GM19023 (cell line): Measurements from ENCODE around the gene CD2BP2.

Source experiments
- ATAC-seq: cut with Tn5 transposase; IDR thresholded peaks from one replicate; pipeline ENCODE4 v1.9.1; 2021; ENCODE audit warnings: mild to moderate bottlenecking, moderate library complexity; ENCODE audit not compliant: unreplicated experiment

The CD2BP2 gene

GRCh38 chr16:30379158-30379783, 24.2 kb upstream of the CD2BP2 start:
- no peak for ATAC-seq

GRCh38 chr16:30378236-30379157, 23.4 kb upstream of the CD2BP2 start:
- ATAC-seq, result peak; percentile 82

DNA sequence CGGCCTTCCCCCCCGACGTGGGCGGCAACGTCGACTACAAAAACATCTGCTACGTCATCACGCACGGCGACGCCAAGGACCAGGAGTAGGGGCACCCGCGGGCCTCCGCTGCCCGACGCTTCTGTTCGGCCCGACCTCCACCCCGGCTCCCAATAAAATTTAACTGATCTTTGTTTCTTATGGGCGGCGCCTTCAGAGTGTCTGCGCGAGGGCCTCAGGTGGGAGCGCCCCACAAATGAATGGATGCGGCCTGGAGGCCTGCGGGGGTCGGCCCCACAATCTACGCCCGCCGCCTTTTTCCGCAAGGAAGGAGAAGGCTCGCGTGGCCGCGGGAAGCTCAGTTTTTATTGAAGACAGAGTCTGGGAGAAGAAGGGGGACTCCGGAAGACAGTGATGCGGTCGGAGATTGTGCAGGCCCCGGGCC, 22.7 kb upstream of the CD2BP2 start:
- ATAC-seq, result peak; percentile 43

GRCh38 chr16:30377050-30377811, 22.1 kb upstream of the CD2BP2 start:
- no peak for ATAC-seq

- ATAC-seq, result no peak
Measured at GRCh38 chr16:30376461-30376902, 21.4 kb upstream of the CD2BP2 start.

GRCh38 chr16:30375864-30376263, 20.8 kb upstream of the CD2BP2 start:
- ATAC-seq, result no peak

DNA sequence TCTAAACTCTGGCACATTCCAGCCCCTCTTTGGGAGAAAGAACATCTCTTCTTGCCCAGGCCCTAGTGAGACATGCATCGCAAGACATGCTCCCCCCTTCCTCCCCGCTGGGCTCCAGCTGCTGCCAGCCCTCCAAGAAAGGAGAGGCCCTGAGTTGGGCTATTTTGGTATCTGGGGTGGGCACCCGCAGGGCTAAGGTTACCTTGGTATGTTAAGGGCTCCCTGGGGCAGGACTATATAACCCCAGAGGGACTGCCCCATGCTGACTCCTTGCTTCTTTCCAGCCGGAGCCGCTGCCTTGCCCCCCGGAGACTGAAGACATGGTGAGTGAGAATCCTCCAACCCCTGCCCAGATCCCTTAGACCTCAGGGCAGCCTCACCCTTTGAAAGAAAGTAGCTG, 19.4 kb upstream of the CD2BP2 start, which contains the start of gene MYL11:
Gene MYL11, plus strand, starts transcription at position 265 of the 400 bp plus-strand sequence. Its CDS starts 56 bp downstream, at position 321.
- ATAC-seq, result no peak

GRCh38 chr16:30372725-30373124, 17.6 kb upstream of the CD2BP2 start:
- ATAC-seq, result no peak

- no peak for ATAC-seq
Measured at GRCh38 chr16:30372038-30372712, 17.1 kb upstream of the CD2BP2 start.

DNA sequence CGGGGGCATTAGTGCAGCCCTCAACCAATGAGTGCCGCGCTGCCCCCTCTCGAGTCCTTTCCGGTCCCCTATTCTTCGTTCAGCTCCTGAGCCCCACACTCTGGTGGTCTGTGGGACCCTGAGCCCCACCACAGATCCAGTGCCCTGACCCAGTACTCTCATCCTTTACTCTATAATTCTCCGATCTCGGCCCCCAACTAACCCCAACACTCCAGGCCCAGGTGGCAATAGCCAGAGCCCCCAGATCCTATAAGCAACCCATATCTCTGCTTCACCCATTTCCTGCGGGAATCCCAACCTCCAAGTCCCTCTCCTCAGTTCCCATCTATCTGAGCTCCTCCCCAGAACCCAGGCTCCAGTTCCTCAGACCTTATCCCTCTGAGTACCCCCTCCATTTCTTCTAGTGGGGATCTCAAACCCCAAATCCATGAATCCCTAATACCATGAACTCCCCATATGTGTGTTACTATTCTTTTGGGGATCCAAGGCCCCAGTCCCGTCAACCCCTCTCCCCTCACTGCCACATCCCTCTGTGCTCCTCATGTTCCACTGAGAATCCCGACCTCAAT, 16.2 kb upstream of the CD2BP2 start:
- ATAC-seq, result no peak

DNA sequence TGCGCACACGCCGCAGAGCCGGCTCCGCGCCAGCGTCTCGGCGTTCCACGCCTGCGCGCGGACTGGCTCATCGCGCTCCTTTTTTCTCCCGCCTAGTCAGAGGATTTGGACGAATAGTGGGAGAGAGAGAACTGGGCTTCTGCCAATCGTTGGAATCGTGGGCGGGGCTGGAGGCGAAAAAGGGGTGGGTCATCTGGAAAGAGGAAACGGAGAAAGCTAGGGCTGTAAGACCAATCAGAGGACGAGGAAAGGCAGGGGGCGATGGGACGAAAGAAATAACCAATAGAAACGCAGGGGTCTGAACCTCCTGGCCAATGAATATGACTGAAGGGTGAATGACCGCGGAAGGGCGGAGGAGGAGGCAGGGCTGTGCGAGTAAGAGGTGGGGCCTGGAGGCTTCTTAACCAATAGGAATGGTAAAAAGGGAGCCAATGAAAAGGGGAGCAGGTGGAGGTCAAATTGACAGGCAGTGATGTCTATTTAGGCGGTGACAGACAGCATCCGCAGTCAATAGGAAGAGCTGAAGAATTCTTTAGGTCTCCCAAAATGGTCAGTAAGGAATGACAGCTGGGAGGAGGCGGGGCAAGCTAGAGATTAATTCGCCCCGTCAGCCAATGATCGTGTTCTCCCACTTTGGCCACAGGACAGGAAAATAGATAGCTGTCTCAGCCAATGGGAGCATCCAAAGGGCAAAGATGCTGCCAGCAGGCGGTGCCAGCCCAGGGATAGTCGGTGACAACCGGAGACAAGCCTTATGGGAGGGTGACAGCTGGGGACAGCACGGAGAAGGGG, 15.5 kb upstream of the CD2BP2 start, which contains the start of gene TBC1D10B:
Gene TBC1D10B, minus strand, starts transcription at position 39 of the 792 bp plus-strand sequence. CDS start 311 bp downstream, outside the sequence.
- peak; percentile 84 for ATAC-seq

- peak; percentile 9 for ATAC-seq
Measured at GRCh38 chr16:30369938-30370455, 14.9 kb upstream of the CD2BP2 start.

GRCh38 chr16:30369091-30369937, 14.2 kb upstream of the CD2BP2 start:
- ATAC-seq, result no peak

DNA sequence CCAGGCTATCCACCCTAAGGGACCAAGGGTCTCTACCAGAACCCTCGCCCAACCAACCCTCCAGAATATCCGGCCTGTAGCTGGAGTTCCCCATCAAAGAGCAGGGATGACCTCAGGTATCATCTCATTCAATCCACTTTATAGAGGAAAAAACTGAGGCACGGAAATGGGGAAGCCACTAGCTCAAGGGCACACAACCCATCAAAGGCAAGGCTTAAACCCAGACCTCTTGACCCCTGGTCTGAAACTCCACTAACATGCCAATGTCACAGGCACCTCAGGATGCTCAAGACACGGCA, 13.6 kb upstream of the CD2BP2 start:
- no peak for ATAC-seq

DNA sequence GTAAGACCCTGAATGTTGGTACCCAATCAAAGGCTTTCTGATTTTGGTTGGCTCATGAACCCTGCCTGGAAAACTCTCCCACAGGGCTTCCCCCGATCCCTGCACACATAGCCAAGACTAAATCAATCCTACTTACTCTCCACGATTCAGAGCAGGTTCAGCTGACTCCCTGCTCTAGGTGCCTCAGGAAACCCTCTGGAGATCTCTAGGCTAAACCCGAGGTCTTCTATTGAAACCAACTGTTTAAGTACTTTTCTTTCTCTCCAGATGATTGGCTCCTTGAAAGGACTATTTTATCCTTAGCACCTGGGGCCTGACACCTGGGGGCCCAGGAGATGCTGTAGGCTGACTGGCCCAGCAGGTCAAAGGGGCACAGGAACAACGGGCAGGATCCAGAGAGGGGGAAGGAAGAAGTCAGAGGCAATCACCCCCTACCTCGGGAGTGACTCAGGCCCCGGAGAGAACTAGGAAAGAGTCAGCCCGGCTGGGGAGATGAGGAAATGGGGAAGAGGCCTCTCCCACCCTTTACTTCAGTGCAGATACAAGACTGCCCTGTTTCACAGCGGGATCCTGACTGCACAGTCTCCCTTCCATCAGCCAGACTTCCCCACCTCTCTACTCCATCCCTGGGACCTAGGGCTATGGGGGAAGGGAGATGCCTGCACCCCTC, 13.1 kb upstream of the CD2BP2 start:
- no peak for ATAC-seq

DNA sequence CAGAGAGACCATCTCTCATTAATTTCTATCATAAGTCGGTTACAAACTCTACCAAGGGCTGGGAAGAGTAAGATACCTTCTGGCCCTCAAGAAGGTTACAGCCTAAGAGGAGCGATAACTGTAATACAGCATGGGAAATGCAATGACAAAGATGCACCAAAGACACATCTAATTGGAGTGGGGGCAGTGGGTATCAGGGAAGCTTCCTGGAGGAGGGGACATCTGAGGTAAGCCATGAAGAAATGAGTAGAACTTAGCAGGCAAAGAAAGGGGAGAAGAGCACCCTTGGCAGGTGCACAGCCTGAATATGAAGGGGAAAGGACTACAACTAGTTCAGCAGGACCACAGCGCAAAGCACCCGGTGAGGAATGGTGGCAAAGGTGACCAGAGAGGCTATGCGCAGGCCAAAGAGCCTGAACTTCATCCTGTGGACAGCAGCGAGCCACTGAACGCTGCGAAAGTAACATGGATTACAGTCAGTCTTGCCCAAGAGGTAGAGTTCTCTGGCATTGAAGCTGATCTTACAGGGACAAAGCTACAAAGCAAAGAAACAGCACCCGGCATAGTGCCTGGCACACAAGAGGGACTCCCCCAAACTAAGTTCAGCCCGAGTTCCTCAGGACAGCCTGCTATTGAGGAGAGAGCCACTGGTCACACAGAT, 12.4 kb upstream of the CD2BP2 start:
- no peak for ATAC-seq

- ATAC-seq, result no peak
Measured at GRCh38 chr16:30366511-30366910, 11.4 kb upstream of the CD2BP2 start.
